Loucy (cell line): Measurements from ENCODE around the gene ZBTB20.

Experiments used
- CTCF ChIP-seq: fragments of 200-600 bp; sonication (generic); conservative IDR thresholded peaks from 2 replicates; pipeline ENCODE4 v1.5.1; 2014; ENCODE audit warnings: mild to moderate bottlenecking, antibody characterized with exemption, low read length
- EZH2phosphoT487 ChIP-seq: fragments of 200-600 bp; IDR thresholded peaks from 2 replicates; pipeline ENCODE4 v1.6.1; 2018; ENCODE audit warnings: antibody characterized with exemption, mild to moderate bottlenecking, moderate library complexity, borderline replicate concordance

- TF ChIP-seq CTCF (no peak), EZH2phosphoT487 (no peak)
Measured at GRCh38 chr3:114509756-114510155, 637.3 kb downstream of the ZBTB20 start.
